Tibial nerve (tissue), 4 donors: Measurements from ENCODE around the gene SLC5A5. TPM values are rescaled to one million over a fixed set of nuclear protein-coding genes. Genes with fewer than 3 reads are reported as not detected.
"Not testable (repeated sequence)": the region's sequence is repeated elsewhere in the genome, so short reads cannot be mapped to it uniquely, and the experiment has no call there.

Experiments used
- DNase-seq, 2 donors: peaks; one replicate each; pipeline ENCODE4 v3.0.0-alpha.2; 2019; ENCODE audit warnings: low spot score in 2 of 2
- H3K27ac ChIP-seq, 4 donors: fragments of 200-600 bp; sonication (generic) in 3 of 4; one replicate each; pipeline ENCODE4 v1.5.1; 2017 to 2019; ENCODE audit warnings: mild to moderate bottlenecking in 1 of 4
- H3K27me3 ChIP-seq, 2 donors: fragments of 200-600 bp; sonication (generic) in 1 of 2; one replicate each; pipeline versions ENCODE4 v1.5.1 to v1.6.0; 2017 to 2019
- H3K36me3 ChIP-seq, 3 donors: fragments of 200-600 bp; sonication (generic); one replicate each; pipeline ENCODE4 v1.5.1; 2018 to 2019
- H3K4me1 ChIP-seq, 4 donors: fragments of 200-600 bp; sonication (generic) in 3 of 4; one replicate each; pipeline ENCODE4 v1.5.1; 2017 to 2019
- H3K4me3 ChIP-seq, 4 donors: fragments of 200-600 bp; sonication (generic) in 3 of 4; one replicate each; pipeline ENCODE4 v1.5.1; 2017 to 2019; ENCODE audit warnings: mild to moderate bottlenecking in 1 of 4, moderate library complexity in 1 of 4
- H3K9me3 ChIP-seq, 4 donors: fragments of 200-600 bp; sonication (generic) in 3 of 4; one replicate each; pipeline ENCODE4 v1.5.1; 2017 to 2019
- EP300 ChIP-seq, 2 donors: sonication (generic); formaldehyde crosslinking; IDR thresholded peaks; one replicate each; pipeline ENCODE4 v1.6.1; 2017; ENCODE audit warnings: antibody characterized with exemption in 2 of 2, mild to moderate bottlenecking in 1 of 2
- POLR2A ChIP-seq, 2 donors: fragments of 450-650 bp; IDR thresholded peaks; one replicate each; pipeline ENCODE4 v1.6.1; 2017; ENCODE audit warnings: antibody characterized with exemption in 2 of 2, mild to moderate bottlenecking in 2 of 2, moderate library complexity in 2 of 2
- WGBS, 2 donors: methylation state at CpG; one replicate each; pipeline ENCODE4 v1.1.5; 2018; 5-methylcytosine and 5-hydroxymethylcytosine counted together
- total RNA-seq, 4 donors: library from RNA; depleted of rRNA; stranded (reverse); fragments of >200 nt; gene quantifications; one replicate each; pipeline ENCODE4 v1.1.0, GENCODE V29; 2016
- TF ChIP-seq, protein P1 (sequence below), 5 experiments: fragments of 200-600 bp in 3 of 5; fragments of 450-650 bp in 2 of 5; sonication (generic) in 3 of 5; IDR thresholded peaks; one replicate each; pipeline ENCODE4 v1.5.1; 2016 to 2019; ENCODE audit warnings: antibody characterized with exemption in 5 of 5, mild to moderate bottlenecking in 3 of 5, moderate library complexity in 2 of 5

Gene SLC5A5
- total RNA-seq, 4 donors from 2014 or later: not detected

DNA sequence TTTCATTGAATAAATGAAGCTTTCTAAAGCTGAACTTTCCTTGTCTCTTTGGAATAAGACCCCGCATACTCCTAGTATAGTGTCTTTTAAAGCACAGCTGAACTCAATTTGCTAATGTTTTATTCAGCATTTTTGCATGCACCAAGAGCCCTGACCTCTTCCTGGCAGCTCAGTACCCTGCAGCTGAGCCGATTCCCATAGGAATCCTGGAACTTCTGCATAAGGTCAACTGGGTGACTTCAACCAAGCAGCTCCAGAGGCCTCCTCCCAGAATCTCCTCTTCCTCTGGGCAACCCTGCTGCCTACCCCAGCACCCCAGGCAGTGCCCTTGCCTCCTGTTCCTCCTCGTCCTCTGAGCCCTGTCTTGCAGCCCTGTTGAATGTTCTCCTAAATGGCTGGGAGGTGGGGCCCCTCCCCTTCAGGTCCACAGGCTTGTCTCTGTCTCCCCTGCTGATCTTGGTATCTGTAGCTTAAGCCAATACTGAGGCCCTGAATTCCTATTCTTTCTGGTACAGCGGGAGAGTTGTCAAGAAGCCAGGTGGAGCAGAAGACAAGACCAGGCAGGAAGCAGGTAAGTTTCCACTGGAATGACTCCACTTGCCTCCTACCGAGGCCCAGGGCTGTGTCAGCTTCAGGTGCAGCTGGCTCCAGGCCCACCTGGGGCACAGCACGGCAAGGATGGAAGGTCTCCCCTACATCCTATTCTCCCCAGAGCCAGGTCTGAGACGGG is 37.4 kb downstream of the SLC5A5 start:
- 54 to 59% methylated on average over 7 of the region's 7 CpGs for WGBS, 2 donors
- H3K27me3 ChIP-seq: peaks cover 0 to 4% of the 10 kb centered on the region in 2 donors

DNA sequence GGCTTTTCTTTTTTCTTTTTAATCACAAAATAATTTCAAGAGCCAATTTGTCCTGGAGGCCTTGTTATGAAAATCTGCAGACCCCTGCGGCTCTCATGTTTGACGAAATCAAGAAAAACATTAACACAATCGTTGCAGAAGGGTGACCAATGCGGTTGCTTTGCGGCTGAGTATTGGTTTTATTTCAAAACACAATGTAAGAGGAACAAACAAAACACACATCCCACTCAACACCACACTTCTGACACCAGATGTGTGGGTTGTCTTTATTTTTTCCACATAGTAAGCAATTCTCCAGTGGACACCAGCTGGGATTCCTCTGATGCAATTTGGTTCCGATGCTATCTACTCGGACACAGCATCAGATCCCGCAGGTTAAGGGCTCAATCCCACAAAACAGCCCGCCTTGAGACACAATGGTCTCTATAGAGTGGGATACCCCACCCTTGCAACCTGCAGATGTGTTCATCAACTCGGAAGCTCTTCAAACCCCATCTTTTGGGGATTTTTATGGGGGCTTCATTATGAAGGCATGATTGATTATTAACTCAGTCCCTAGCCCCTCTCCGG is 39.1 kb downstream of the SLC5A5 start:
- Histone ChIP-seq H3K27ac (no peak overlapping the region), H3K4me3 (no peak overlapping the region), H3K27me3 (peaks cover 0 to 4% of the 10 kb centered on the region in 2 donors), H3K4me1 (no peaks in the 10 kb centered on the region), H3K9me3 (peaks cover 0 to 32% (median 0%) of the 10 kb centered on the region in 4 donors), H3K36me3 (no peaks in the 10 kb centered on the region)
- 73 to 84% methylated on average over 11 of the region's 11 CpGs for WGBS, 2 donors
- no peak for DNase-seq
- TF ChIP-seq POLR2A (IDR thresholded peaks at IDR 0.05): no peak
- TF ChIP-seq, protein P1, sequence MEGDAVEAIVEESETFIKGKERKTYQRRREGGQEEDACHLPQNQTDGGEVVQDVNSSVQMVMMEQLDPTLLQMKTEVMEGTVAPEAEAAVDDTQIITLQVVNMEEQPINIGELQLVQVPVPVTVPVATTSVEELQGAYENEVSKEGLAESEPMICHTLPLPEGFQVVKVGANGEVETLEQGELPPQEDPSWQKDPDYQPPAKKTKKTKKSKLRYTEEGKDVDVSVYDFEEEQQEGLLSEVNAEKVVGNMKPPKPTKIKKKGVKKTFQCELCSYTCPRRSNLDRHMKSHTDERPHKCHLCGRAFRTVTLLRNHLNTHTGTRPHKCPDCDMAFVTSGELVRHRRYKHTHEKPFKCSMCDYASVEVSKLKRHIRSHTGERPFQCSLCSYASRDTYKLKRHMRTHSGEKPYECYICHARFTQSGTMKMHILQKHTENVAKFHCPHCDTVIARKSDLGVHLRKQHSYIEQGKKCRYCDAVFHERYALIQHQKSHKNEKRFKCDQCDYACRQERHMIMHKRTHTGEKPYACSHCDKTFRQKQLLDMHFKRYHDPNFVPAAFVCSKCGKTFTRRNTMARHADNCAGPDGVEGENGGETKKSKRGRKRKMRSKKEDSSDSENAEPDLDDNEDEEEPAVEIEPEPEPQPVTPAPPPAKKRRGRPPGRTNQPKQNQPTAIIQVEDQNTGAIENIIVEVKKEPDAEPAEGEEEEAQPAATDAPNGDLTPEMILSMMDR (IDR thresholded peaks at IDR 0.05): no peak
- TF ChIP-seq EP300 (IDR thresholded peaks at IDR 0.05): no peak

More for the DNA sequence above, 37.4 kb downstream of the SLC5A5 start:
- no peak overlapping the region for H3K27ac ChIP-seq
- H3K4me3 ChIP-seq: no peak overlapping the region
- H3K36me3 ChIP-seq: no peaks in the 10 kb centered on the region
- TF ChIP-seq, protein P1 (IDR thresholded peaks at IDR 0.05): no peak
- TF ChIP-seq EP300 (IDR thresholded peaks at IDR 0.05) (no peak), POLR2A (IDR thresholded peaks at IDR 0.05) (no peak)
- no peaks in the 10 kb centered on the region for H3K4me1 ChIP-seq
- no peak for DNase-seq
- H3K9me3 ChIP-seq: peaks cover 0 to 31% (median 0%) of the 10 kb centered on the region in 4 donors

DNA sequence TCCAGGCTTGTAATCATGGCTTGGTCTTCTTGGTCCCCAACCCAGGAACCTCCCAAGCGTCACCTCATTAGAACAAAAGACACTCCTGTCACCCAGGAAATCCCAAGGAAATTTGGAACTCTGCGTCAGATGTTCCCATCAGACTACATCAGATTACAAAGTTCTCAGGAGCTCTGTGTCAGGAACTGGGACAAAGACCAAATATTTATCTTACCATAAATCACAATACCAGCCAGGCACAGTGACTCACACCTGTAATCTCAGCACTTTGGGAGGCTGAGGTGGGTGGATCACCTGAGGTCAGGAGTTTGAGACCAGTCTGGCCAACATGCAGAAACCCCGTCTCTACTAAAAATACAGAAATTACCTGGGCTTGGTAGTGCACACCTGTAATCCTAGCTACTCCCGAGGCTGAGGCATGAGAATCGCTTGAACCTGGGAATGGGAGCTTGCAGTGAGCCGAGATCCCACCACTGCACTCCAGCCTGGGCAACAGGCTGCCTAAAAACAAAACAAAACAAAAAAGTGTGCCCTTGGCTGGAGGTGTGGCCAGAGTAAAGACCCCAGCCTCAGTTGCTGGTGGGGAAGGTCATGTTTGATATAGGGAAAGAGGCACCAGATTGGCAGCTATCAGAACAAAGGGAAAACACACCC is 44.3 kb downstream of the SLC5A5 start:
- H3K4me1 ChIP-seq: no peaks in the 10 kb centered on the region
- DNase-seq: no peak
- no peak overlapping the region for H3K27ac ChIP-seq
- TF ChIP-seq POLR2A (IDR thresholded peaks at IDR 0.05) (no peak), EP300 (IDR thresholded peaks at IDR 0.05) (no peak)
- TF ChIP-seq, protein P1 (IDR thresholded peaks at IDR 0.05): no peak
- H3K36me3 ChIP-seq: no peaks in the 10 kb centered on the region
- H3K27me3 ChIP-seq: peaks cover 0 to 4% of the 10 kb centered on the region in 2 donors
- WGBS, 2 donors: 79 to 83% methylated on average over 6 of the region's 6 CpGs
- H3K9me3 ChIP-seq: peaks cover 0 to 36% (median 0%) of the 10 kb centered on the region in 4 donors
- H3K4me3 ChIP-seq: no peak overlapping the region

DNA sequence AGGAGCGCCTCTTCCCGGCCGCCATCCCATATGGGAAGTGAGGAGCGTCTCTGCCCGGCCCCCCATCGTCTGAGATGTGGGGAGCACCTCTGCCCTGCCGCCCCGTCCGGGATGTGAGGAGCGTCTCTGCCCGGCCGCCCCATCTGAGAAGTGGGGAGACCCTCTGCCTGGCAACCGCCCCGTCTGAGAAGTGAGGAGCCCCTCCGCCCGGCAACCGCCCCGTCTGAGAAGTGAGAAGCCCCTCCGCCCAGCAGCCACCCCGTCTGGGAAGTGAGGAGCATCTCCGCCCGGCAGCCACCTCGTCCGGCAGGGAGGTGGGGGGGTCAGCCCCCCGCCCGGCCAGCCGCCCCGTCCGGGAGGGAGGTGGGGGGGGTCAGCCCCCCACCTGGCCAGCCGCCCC is 46.4 kb downstream of the SLC5A5 start:
- not testable (repeated sequence) for DNase-seq, H3K4me1 ChIP-seq, H3K36me3 ChIP-seq, H3K4me3 ChIP-seq, H3K27ac ChIP-seq, H3K27me3 ChIP-seq
- peaks cover 0 to 30% (median 0%) of the 10 kb centered on the region in 4 donors for H3K9me3 ChIP-seq
- WGBS, 2 donors: no CpG with 5 or more reads among the region's 30 CpGs

DNA sequence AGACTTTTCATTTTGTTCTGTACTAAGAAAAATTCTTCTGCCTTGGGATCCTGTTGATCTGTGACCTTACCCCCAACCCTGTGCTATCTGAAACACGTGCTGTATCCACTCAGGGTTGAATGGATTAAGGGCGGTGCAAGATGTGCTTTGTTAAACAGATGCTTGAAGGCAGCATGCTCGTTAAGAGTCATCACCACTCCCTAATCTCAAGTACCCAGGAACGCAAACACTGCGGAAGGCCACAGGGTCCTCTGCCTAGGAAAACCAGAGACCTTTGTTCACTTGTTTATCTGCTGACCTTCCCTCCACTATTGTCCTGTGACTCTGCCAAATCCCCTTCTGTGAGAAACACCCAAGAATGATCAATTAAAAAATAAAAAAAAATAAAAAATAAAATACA is 47.4 kb downstream of the SLC5A5 start:
- WGBS, 2 donors: 75 to 82% methylated on average over 5 of the region's 5 CpGs
- H3K27me3 ChIP-seq: not testable (repeated sequence)

DNA sequence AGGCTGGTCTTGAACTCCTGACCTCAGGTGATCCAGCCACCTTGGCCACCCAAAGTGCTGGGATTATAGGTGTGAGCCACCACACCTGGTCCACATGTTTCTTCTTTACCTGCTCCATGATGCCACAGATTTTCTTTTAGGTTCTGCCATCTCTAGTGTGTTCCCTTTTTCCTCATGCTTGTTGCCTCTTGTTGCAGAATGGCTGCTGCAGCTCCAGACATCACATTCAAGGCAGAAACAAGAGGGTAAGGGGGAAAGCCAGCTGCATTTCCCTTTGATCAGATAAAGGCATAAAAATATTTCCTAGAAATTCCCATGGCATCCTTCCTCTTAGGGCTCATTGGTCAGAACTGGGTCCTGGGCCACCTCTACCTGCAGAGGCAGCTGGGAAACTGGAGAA is 48.8 kb downstream of the SLC5A5 start:
- Histone ChIP-seq H3K36me3 (no peaks in the 10 kb centered on the region), H3K9me3 (peaks cover 0 to 19% (median 0%) of the 10 kb centered on the region in 4 donors), H3K27me3 (peaks cover 0 to 4% of the 10 kb centered on the region in 2 donors), H3K27ac (no peak overlapping the region), H3K4me1 (no peaks in the 10 kb centered on the region), H3K4me3 (no peak overlapping the region)
- TF ChIP-seq POLR2A (IDR thresholded peaks at IDR 0.05) (no peak), EP300 (IDR thresholded peaks at IDR 0.05) (no peak)
- TF ChIP-seq, protein P1 (IDR thresholded peaks at IDR 0.05): no peak
- DNase-seq: no peak

More for the DNA sequence above, 47.4 kb downstream of the SLC5A5 start:
- not testable (repeated sequence) for H3K4me3 ChIP-seq, H3K27ac ChIP-seq, H3K36me3 ChIP-seq, DNase-seq, H3K4me1 ChIP-seq
- H3K9me3 ChIP-seq: peaks cover 0 to 20% (median 0%) of the 10 kb centered on the region in 4 donors
